Measurements from ENCODE around the gene CSK. TPM values are rescaled to one million over a fixed set of nuclear protein-coding genes. Genes with fewer than 3 reads are reported as not detected.

The CSK gene
- total and polyA plus RNA-seq, 2 of the 8 experiments (the other 6 are each of a cell fraction or from before 2014, with no cell fraction given), result 13.7 to 50.2 TPM

GRCh38 chr15:74812533-74812932 lies 30.7 kb downstream of the CSK start, which contains the start of gene LMAN1L (continued):
- no peak for TF ChIP-seq CTCF (IDR thresholded peaks at IDR 0.05; ENCODE audit: control extremely low read depth in 1 of 3, insufficient read depth in 1 of 3, low read depth in 1 of 3, low read length in 3 of 3)
- TF ChIP-seq, protein P1, sequence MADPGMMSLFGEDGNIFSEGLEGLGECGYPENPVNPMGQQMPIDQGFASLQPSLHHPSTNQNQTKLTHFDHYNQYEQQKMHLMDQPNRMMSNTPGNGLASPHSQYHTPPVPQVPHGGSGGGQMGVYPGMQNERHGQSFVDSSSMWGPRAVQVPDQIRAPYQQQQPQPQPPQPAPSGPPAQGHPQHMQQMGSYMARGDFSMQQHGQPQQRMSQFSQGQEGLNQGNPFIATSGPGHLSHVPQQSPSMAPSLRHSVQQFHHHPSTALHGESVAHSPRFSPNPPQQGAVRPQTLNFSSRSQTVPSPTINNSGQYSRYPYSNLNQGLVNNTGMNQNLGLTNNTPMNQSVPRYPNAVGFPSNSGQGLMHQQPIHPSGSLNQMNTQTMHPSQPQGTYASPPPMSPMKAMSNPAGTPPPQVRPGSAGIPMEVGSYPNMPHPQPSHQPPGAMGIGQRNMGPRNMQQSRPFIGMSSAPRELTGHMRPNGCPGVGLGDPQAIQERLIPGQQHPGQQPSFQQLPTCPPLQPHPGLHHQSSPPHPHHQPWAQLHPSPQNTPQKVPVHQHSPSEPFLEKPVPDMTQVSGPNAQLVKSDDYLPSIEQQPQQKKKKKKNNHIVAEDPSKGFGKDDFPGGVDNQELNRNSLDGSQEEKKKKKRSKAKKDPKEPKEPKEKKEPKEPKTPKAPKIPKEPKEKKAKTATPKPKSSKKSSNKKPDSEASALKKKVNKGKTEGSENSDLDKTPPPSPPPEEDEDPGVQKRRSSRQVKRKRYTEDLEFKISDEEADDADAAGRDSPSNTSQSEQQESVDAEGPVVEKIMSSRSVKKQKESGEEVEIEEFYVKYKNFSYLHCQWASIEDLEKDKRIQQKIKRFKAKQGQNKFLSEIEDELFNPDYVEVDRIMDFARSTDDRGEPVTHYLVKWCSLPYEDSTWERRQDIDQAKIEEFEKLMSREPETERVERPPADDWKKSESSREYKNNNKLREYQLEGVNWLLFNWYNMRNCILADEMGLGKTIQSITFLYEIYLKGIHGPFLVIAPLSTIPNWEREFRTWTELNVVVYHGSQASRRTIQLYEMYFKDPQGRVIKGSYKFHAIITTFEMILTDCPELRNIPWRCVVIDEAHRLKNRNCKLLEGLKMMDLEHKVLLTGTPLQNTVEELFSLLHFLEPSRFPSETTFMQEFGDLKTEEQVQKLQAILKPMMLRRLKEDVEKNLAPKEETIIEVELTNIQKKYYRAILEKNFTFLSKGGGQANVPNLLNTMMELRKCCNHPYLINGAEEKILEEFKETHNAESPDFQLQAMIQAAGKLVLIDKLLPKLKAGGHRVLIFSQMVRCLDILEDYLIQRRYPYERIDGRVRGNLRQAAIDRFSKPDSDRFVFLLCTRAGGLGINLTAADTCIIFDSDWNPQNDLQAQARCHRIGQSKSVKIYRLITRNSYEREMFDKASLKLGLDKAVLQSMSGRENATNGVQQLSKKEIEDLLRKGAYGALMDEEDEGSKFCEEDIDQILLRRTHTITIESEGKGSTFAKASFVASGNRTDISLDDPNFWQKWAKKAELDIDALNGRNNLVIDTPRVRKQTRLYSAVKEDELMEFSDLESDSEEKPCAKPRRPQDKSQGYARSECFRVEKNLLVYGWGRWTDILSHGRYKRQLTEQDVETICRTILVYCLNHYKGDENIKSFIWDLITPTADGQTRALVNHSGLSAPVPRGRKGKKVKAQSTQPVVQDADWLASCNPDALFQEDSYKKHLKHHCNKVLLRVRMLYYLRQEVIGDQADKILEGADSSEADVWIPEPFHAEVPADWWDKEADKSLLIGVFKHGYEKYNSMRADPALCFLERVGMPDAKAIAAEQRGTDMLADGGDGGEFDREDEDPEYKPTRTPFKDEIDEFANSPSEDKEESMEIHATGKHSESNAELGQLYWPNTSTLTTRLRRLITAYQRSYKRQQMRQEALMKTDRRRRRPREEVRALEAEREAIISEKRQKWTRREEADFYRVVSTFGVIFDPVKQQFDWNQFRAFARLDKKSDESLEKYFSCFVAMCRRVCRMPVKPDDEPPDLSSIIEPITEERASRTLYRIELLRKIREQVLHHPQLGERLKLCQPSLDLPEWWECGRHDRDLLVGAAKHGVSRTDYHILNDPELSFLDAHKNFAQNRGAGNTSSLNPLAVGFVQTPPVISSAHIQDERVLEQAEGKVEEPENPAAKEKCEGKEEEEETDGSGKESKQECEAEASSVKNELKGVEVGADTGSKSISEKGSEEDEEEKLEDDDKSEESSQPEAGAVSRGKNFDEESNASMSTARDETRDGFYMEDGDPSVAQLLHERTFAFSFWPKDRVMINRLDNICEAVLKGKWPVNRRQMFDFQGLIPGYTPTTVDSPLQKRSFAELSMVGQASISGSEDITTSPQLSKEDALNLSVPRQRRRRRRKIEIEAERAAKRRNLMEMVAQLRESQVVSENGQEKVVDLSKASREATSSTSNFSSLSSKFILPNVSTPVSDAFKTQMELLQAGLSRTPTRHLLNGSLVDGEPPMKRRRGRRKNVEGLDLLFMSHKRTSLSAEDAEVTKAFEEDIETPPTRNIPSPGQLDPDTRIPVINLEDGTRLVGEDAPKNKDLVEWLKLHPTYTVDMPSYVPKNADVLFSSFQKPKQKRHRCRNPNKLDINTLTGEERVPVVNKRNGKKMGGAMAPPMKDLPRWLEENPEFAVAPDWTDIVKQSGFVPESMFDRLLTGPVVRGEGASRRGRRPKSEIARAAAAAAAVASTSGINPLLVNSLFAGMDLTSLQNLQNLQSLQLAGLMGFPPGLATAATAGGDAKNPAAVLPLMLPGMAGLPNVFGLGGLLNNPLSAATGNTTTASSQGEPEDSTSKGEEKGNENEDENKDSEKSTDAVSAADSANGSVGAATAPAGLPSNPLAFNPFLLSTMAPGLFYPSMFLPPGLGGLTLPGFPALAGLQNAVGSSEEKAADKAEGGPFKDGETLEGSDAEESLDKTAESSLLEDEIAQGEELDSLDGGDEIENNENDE (IDR thresholded peaks at IDR 0.05; ENCODE audit: insufficient replicate concordance, low read length), result no peak
- TF ChIP-seq CBX8 (IDR thresholded peaks at IDR 0.05; ENCODE audit: borderline replicate concordance, low read depth, low read length), result no peak
